Prostate gland (tissue), 2 donors: ENCODE data around the gene DDX19B.

Experiments used
- CTCF ChIP-seq, 4 experiments: fragments of 200-600 bp in 2 of 4; fragments of 450-650 bp in 2 of 4; sonication (generic) in 2 of 4; IDR thresholded peaks; 1 replicate in 3 of 4; 2 replicates in 1 of 4; pipeline ENCODE4 v1.5.1; 2016 to 2019; ENCODE audit warnings: antibody characterized with exemption in 4 of 4, mild to moderate bottlenecking in 2 of 4, moderate library complexity in 2 of 4
- POLR2A ChIP-seq: fragments of 450-650 bp; IDR thresholded peaks from one replicate; pipeline ENCODE4 v1.6.1; 2016; ENCODE audit warnings: antibody characterized with exemption, mild to moderate bottlenecking
- POLR2AphosphoS5 ChIP-seq: sonication (generic); formaldehyde crosslinking; IDR thresholded peaks from one replicate; pipeline ENCODE4 v1.6.1; 2017; ENCODE audit warnings: antibody characterized with exemption

DNA sequence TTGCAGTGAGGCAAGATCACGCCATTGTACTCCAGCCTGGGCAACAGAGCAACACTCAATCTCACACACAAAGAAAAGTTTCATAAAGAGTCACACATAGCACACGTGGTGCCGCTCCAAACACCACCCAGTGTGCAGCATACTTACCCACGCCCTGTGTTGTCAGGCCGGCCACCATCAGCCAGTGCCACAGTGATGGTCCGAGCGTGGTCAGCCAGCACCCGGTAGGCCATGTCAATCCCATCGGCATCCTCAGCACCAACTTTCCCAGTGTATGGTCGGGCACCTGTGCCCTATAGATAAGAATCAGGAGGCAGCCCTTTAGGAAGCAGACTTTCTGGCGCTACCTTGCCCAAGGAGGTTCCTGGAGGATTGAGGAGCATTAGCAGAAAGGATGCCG, 29.5 kb upstream of the DDX19B start:
- TF ChIP-seq CTCF (IDR thresholded peaks at IDR 0.05) (no peak), POLR2AphosphoS5 (no peak), POLR2A (no peak)
